Peyer's patch (tissue), 4 donors: ENCODE measurements around the gene LRRFIP1. TPM values are rescaled to one million over a fixed set of nuclear protein-coding genes. Genes with fewer than 3 reads are reported as not detected.
"Not testable (repeated sequence)": the region's sequence is repeated elsewhere in the genome, so short reads cannot be mapped to it uniquely, and the experiment has no call there.

ENCODE experiments used
- DNase-seq, 3 donors: peaks; one replicate each; pipeline ENCODE4 v3.0.0-alpha.2; 2017 to 2019
- H3K27ac ChIP-seq, 4 donors: fragments of 200-600 bp; sonication (generic); one replicate each; pipeline ENCODE4 v1.5.1; 2016 to 2019
- H3K27me3 ChIP-seq, 2 donors: fragments of 200-600 bp; sonication (generic); one replicate each; pipeline ENCODE4 v1.5.1; 2019
- H3K36me3 ChIP-seq, 3 donors: fragments of 200-600 bp; sonication (generic); one replicate each; pipeline ENCODE4 v1.5.1; 2016 to 2019
- H3K4me1 ChIP-seq, 4 donors: fragments of 200-600 bp; sonication (generic); one replicate each; pipeline ENCODE4 v1.5.1; 2016 to 2019
- H3K4me3 ChIP-seq, 4 donors: fragments of 200-600 bp; sonication (generic); 1 replicate in 3 of 4; 2 replicates in 1 of 4; pipeline ENCODE4 v1.5.1; 2016 to 2019; ENCODE audit warnings: mild to moderate bottlenecking in 1 of 4
- H3K9me3 ChIP-seq, 4 donors: fragments of 200-600 bp; sonication (generic); one replicate each; pipeline ENCODE4 v1.5.1; 2016 to 2019; ENCODE audit warnings: mild to moderate bottlenecking in 1 of 4
- POLR2A ChIP-seq, 2 donors: fragments of 450-650 bp; IDR thresholded peaks; one replicate each; pipeline ENCODE4 v1.5.1; 2017; ENCODE audit warnings: antibody characterized with exemption in 2 of 2, mild to moderate bottlenecking in 2 of 2, moderate library complexity in 2 of 2
- total RNA-seq, 4 donors: library from RNA; depleted of rRNA; stranded (reverse); fragments of >200 nt; gene quantifications; one replicate each; pipeline ENCODE4 v1.1.0, GENCODE V29; 2016
- TF ChIP-seq, protein P1 (sequence below), 6 experiments: fragments of 450-650 bp in 4 of 6; fragments of 200-600 bp in 2 of 6; sonication (generic) in 1 of 6; IDR thresholded peaks; one replicate each; pipeline ENCODE4 v1.5.1; 2017 to 2019; ENCODE audit warnings: antibody characterized with exemption in 6 of 6, mild to moderate bottlenecking in 3 of 6, moderate library complexity in 1 of 6

LRRFIP1 gene
- total RNA-seq, 4 donors from 2014 or later, result 114 to 182 (median 135) TPM

DNA sequence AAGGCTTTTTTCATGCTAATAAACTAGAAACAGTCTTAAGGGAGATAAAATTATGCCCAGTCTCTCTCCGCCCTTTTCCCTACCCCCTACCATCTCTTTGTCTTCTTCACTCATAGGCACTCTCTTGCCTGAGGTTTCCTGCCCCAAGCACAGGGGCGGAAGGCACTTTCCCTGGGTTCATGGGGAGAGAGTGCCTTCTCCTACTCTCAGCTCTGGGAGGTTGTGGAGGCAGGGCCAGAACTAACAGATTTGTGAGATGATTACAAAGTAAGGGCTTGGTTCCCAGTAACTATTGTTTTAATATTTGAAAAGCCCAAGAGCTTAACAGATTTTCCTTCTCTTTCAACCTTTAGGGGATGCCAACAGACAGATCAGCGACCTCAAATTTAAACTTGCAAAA lies 145.1 kb downstream of the LRRFIP1 start:
- H3K27ac ChIP-seq, result no peak overlapping the region
- H3K27me3 ChIP-seq, result no peaks in the 10 kb centered on the region
- DNase-seq, result no peak
- peaks cover 0 to 74% (median 0%) of the 10 kb centered on the region in 3 donors for H3K36me3 ChIP-seq
- TF ChIP-seq, protein P1, sequence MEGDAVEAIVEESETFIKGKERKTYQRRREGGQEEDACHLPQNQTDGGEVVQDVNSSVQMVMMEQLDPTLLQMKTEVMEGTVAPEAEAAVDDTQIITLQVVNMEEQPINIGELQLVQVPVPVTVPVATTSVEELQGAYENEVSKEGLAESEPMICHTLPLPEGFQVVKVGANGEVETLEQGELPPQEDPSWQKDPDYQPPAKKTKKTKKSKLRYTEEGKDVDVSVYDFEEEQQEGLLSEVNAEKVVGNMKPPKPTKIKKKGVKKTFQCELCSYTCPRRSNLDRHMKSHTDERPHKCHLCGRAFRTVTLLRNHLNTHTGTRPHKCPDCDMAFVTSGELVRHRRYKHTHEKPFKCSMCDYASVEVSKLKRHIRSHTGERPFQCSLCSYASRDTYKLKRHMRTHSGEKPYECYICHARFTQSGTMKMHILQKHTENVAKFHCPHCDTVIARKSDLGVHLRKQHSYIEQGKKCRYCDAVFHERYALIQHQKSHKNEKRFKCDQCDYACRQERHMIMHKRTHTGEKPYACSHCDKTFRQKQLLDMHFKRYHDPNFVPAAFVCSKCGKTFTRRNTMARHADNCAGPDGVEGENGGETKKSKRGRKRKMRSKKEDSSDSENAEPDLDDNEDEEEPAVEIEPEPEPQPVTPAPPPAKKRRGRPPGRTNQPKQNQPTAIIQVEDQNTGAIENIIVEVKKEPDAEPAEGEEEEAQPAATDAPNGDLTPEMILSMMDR (IDR thresholded peaks at IDR 0.05), result no peak
- no peak for TF ChIP-seq POLR2A (IDR thresholded peaks at IDR 0.05)
- no peaks in the 10 kb centered on the region for H3K9me3 ChIP-seq
- H3K4me1 ChIP-seq, result no peaks in the 10 kb centered on the region
- H3K4me3 ChIP-seq, result no peak overlapping the region

DNA sequence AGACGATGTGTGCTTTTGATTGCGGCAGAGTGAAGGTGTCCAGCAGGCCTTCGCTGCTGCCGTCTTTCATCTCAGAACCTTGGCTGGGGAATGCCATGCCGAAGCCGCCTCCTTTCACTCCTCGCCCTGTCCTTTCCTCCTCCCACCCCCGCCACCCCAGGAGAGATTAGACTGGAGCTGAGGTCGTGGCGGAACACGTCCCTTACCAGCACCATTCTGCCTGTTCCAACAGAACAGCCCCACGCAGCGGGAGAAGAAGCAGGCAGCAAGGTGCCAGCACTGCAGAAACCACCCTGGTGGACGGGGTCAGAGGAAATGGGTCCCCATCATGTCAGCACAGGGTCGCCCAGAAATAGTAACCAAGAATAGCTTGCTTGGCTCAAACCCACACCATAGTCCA lies 146.4 kb downstream of the LRRFIP1 start:
- H3K4me1 ChIP-seq, result no peaks in the 10 kb centered on the region
- DNase-seq, result no peak
- no peaks in the 10 kb centered on the region for H3K27me3 ChIP-seq
- H3K9me3 ChIP-seq, result no peaks in the 10 kb centered on the region
- no peak overlapping the region for H3K4me3 ChIP-seq
- H3K36me3 ChIP-seq, result peaks cover 0 to 82% (median 0%) of the 10 kb centered on the region in 3 donors
- TF ChIP-seq, protein P1 (IDR thresholded peaks at IDR 0.05), result no peak
- TF ChIP-seq POLR2A (IDR thresholded peaks at IDR 0.05), result no peak
- H3K27ac ChIP-seq, result no peak overlapping the region

DNA sequence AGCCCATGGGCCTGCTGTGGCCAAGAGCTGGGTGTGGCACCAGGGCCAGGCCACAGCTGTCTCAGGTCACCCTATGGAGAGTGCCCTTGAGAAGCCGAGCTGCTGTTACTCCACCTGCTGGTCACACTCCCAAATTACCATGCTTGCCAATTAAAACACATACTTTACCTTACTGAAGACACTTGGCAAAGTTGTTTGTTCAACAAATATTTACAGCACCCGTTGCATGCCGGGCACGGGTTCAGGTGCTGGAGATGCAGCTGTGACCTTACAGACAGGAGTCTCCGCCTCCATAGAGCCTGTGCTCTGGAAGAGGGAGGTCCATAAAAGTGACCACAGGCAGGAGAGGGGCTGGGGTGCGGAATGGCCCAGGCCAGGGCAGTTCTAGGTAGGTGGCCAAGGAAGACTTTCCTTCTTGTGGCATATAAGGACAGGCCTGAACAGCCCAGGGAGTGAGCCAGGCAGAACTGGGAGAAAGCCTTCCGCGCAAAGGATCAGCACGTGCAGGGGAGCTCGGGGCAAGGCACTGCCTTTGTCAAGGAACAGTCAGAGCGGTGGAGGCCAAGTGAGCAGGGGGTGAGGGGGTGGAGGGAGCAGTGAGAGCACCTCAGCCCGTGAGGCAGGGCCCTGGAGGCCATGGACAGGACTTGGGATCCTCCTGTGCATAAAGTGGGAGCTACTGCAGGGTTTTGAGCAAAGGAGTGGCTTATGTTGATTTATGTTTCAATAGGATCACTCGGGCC lies 147.6 kb downstream of the LRRFIP1 start:
- Histone ChIP-seq H3K4me3 (no peak overlapping the region), H3K4me1 (no peaks in the 10 kb centered on the region), H3K9me3 (no peaks in the 10 kb centered on the region), H3K27me3 (no peaks in the 10 kb centered on the region), H3K36me3 (peaks cover 0 to 83% (median 0%) of the 10 kb centered on the region in 3 donors), H3K27ac (no peak overlapping the region)
- DNase-seq, result peak in 2 of 3 donors; percentile 25 to 78
- TF ChIP-seq, protein P1 (IDR thresholded peaks at IDR 0.05), result peak in 5 of 6 experiments; percentile 13 to 69 (median 64)
- no peak for TF ChIP-seq POLR2A (IDR thresholded peaks at IDR 0.05)

DNA sequence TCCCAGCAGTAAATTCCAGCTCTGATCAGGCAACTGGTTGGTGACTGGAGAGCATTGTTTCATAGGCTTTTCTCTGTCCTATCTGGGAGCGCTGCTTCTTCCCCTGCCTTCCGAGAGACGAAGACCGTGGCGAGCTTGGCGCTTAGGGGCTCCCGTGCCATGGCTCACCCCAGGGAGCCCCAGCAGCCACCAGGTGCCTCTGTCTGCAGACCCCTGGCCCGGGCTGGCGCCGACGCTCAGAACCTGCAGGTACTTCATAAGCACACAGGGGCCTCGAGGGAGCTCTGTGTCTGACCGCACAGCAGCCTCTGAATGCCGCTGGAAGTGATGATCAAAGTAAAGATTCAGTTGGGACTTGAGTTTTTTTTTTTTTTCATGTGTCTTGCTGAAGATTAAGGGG lies 152.1 kb downstream of the LRRFIP1 start:
- Histone ChIP-seq H3K27me3 (no peaks in the 10 kb centered on the region), H3K4me3 (no peak overlapping the region), H3K27ac (no peak overlapping the region), H3K4me1 (no peaks in the 10 kb centered on the region), H3K9me3 (no peaks in the 10 kb centered on the region), H3K36me3 (peaks cover 0 to 72% (median 0%) of the 10 kb centered on the region in 3 donors)
- TF ChIP-seq, protein P1 (IDR thresholded peaks at IDR 0.05), result no peak
- TF ChIP-seq POLR2A (IDR thresholded peaks at IDR 0.05), result no peak
- DNase-seq, result no peak

DNA sequence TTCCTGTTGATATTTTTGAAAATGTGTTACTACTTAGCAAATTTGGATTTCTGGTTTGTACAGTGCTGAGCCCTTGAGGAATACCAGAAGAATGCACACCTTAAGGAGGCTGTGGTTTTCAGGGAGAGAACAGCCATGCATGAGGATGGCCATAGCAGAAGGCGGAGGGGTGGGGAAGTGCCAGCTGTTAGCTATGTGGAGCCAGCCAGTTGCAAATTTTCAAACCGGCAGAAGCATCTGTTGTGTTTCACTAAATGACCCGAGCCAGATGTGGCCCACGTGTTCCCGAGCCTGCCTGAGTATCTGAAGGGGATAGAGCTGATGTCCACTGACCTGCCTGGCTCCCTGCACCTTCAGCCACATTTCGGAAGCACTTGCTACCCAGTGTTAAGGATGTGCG lies 154.8 kb downstream of the LRRFIP1 start:
- Histone ChIP-seq H3K4me3 (no peak overlapping the region), H3K9me3 (peaks cover 0 to 7% (median 0%) of the 10 kb centered on the region in 4 donors), H3K27me3 (no peaks in the 10 kb centered on the region), H3K4me1 (no peaks in the 10 kb centered on the region), H3K27ac (no peak overlapping the region), H3K36me3 (peaks cover 0 to 55% (median 0%) of the 10 kb centered on the region in 3 donors)
- TF ChIP-seq, protein P1 (IDR thresholded peaks at IDR 0.05), result no peak
- TF ChIP-seq POLR2A (IDR thresholded peaks at IDR 0.05), result no peak
- no peak for DNase-seq

DNA sequence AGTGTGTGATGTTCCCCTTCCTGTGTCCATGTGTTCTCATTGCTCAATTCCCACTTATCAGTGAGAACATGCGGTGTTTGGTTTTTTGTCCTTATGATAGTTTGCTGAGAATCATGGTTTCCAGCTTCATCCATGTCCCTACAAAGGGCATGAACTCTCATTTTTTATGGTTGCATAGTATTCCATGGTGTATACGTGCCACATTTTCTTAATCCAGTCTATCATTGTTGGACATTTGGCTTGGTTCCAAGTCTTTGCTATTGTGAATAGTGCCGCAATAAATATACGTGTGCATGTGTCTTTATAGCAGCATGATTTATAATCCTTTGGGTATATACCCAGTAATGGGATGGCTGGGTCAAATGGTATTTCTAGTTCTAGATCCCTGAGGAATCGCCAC lies 156.3 kb downstream of the LRRFIP1 start:
- not testable (repeated sequence) for DNase-seq, H3K27ac ChIP-seq, H3K4me1 ChIP-seq, H3K27me3 ChIP-seq, H3K9me3 ChIP-seq, H3K4me3 ChIP-seq
- H3K36me3 ChIP-seq, result peaks cover 0 to 41% (median 0%) of the 10 kb centered on the region in 3 donors
